Heart left ventricle (tissue), 16 donors: Measurements from ENCODE around the gene SSNA1. TPM values are rescaled to one million over a fixed set of nuclear protein-coding genes. Genes with fewer than 3 reads are reported as not detected.
A peak's percentile ranks its signal among the peaks of the same experiment; 100 is the strongest.

Experiments
- ATAC-seq, 4 donors: fragments of 200-7000 bp; cut with Tn5 transposase; one replicate each; pipeline ENCODE4 v1.9.1; 2020 to 2022; ENCODE audit warnings: moderate library complexity in 4 of 4, mild to moderate bottlenecking in 3 of 4, moderate number of reproducible peaks in 1 of 4
- DNase-seq, 5 donors: peaks; one replicate each; pipeline ENCODE4 v3.0.0-alpha.2; 2020
- H3K27ac ChIP-seq, 12 donors: fragments of 200-600 bp; sonication (generic) in 4 of 12; one replicate each; pipeline versions ENCODE4 v1.5.0 to v1.8.0; 2016 to 2022; ENCODE audit warnings: mild to moderate bottlenecking in 2 of 12
- H3K27me3 ChIP-seq, 9 donors: fragments of 200-600 bp; sonication (generic) in 2 of 9; one replicate each; pipeline versions ENCODE4 v1.5.1 to v1.8.0; 2016 to 2022; ENCODE audit warnings: mild to moderate bottlenecking in 3 of 9
- H3K36me3 ChIP-seq, 9 donors: fragments of 200-600 bp; sonication (generic) in 2 of 9; one replicate each; pipeline versions ENCODE4 v1.5.0 to v1.8.0; 2018 to 2022; ENCODE audit warnings: mild to moderate bottlenecking in 2 of 9
- H3K4me1 ChIP-seq, 12 donors: fragments of 200-600 bp; sonication (generic) in 4 of 12; one replicate each; pipeline versions ENCODE4 v1.5.0 to v1.8.0; 2016 to 2022; ENCODE audit warnings: mild to moderate bottlenecking in 3 of 12
- H3K4me3 ChIP-seq, 12 donors: fragments of 200-600 bp; sonication (generic) in 4 of 12; one replicate each; pipeline versions ENCODE4 v1.5.0 to v1.8.0; 2017 to 2022; ENCODE audit warnings: mild to moderate bottlenecking in 9 of 12, moderate library complexity in 4 of 12
- H3K9me3 ChIP-seq, 12 donors: fragments of 200-600 bp; sonication (generic) in 4 of 12; one replicate each; pipeline versions ENCODE4 v1.5.0 to v1.8.0; 2016 to 2022; ENCODE audit warnings: mild to moderate bottlenecking in 1 of 12
- CTCF ChIP-seq, 12 donors: fragments of 200-600 bp; sonication (generic) in 4 of 12; IDR thresholded peaks; one replicate each; pipeline versions ENCODE4 v1.5.0 to v1.8.0; 2018 to 2022; ENCODE audit warnings: antibody characterized with exemption in 12 of 12, mild to moderate bottlenecking in 5 of 12
- POLR2A ChIP-seq, 2 donors: fragments of 450-650 bp; IDR thresholded peaks; one replicate each; pipeline ENCODE4 v1.6.1; 2017; ENCODE audit warnings: antibody characterized with exemption in 2 of 2, mild to moderate bottlenecking in 2 of 2, moderate library complexity in 2 of 2
- WGBS, 4 donors: extraction: QIAGEN DNeasy Blood & Tissue Kit in 2 of 4; methylation state at CpG; one replicate each; pipeline versions ENCODE4 v1.1.5 to v1.1.7; 2013 to 2018; 5-methylcytosine and 5-hydroxymethylcytosine counted together
- intact Hi-C, 10 donors: fragments of 100-400 bp; cut with DNase I; formaldehyde crosslinking; loops; one replicate each; pipeline versions ENCODE4 v1.11.1 to v1.14.2; 2022
- polyA plus RNA-seq, 2 donors: library from polyadenylated mRNA; stranded (reverse); fragments of 200-250 nt; gene quantifications; one replicate each; pipeline ENCODE4 v1.2.3, GENCODE V29; 2013
- total RNA-seq, 9 donors: library from RNA; depleted of rRNA in 2 of 9; stranded (reverse); fragments of >200 nt in 2 of 9; fragmentation: NEBNext Ultra II Directional in 3 of 9; extraction: Animal tissue kit (Norgen Biotek cat#: 25700) in 3 of 9; gene quantifications; one replicate each; pipeline versions ENCODE4 v1.1.0 to v1.2.4, GENCODE V29; 2016 to 2023
- donor health status: ischemic (EF 13 %, LVEDD 7.1; RV severe dilation, severe dysfunction).
- donor health status: healthy with polysubstance abuse.
- donor health status: DM: no; HTN: yes; CAD: no.
- donor health status: DM: no; HTN: no; CAD: no.
- donor health status: ischemic (EF 25% LVEDD 6.9; RV normal size, moderate dysfunction).
- donor health status: ischemic (EF 25% LVEDD 5.7; RV mildly dilated, moderate dysfunction).
- donor health status: healthy.
- donor health status: DM: yes; HTN: yes; CAD: no.
- donor health status: ischemic (EF 35%, LVEDD 5.7; RV mildly dilated, moderate dysfunction).
- donor health status: nonischemic (EF 11% LVEDD 7.7; RV severe dilation, severe dysfunction).
- donor health status: DM: yes; HTN: yes; CAD: no.
- donor health status: PGD.
- donor health status: ischemic (EF 29% LVEDD 5.4; RV normal size, mild dysfunction).
- donor health status: nonischemic (EF 23%, LVEDD 6.1; RV moderate dilation, normal function).

Gene SSNA1
- total and polyA plus RNA-seq, 11 donors: 46.0 to 161 (median 67.7) TPM

- WGBS, 4 donors: 70 to 74% (median 72%) methylated on average over 13 to 18 of the region's 18 CpGs
- DNase-seq (peak in 1 of 5 donors; percentile 23), ATAC-seq (no peak)
- Histone ChIP-seq H3K27me3 (peaks cover 8 to 37% (median 27%) of the 10 kb centered on the region in 9 donors), H3K4me3 (no peak overlapping the region), H3K4me1 (peaks cover 0 to 29% (median 15%) of the 10 kb centered on the region in 12 donors), H3K9me3 (no peaks in the 10 kb centered on the region), H3K36me3 (no peaks in the 10 kb centered on the region), H3K27ac (no peak overlapping the region)
- TF ChIP-seq POLR2A (IDR thresholded peaks at IDR 0.05): no peak
- TF ChIP-seq CTCF (IDR thresholded peaks at IDR 0.05): no peak
- intact Hi-C loops: loop anchor here (1.0 to 10.0 kb wide), 10 partner anchors 34 to 442 kb away; partner anchors contain the start of genes ANAPC2 (in 4 of the 10) and SSNA1 (in 4 of the 10)
Observed at GRCh38 chr9:137226338-137227053, 38.0 kb downstream of the SSNA1 start.

- Histone ChIP-seq H3K27me3 (peaks cover 8 to 44% (median 32%) of the 10 kb centered on the region in 9 donors), H3K4me1 (peaks cover 0 to 24% (median 15%) of the 10 kb centered on the region in 12 donors), H3K4me3 (no peak within 1 kb of the TSS), H3K27ac (no peak within 1 kb of the TSS), H3K9me3 (no peaks in the 10 kb centered on the region), H3K36me3 (no peaks in the 10 kb centered on the region)
- WGBS, 4 donors: 3 to 48% (median 43%) methylated on average over 10 to 25 of the region's 25 CpGs
- peak; percentile 75 to 90 (median 84) for TF ChIP-seq CTCF (IDR thresholded peaks at IDR 0.05)
- TF ChIP-seq POLR2A (IDR thresholded peaks at IDR 0.05): no peak
- peak; percentile 68 to 88 (median 73) for DNase-seq
- ATAC-seq: peak in 3 of 4 donors; percentile 25 to 35 (median 32)
- intact Hi-C loops: loop anchor here (1.0 to 10.0 kb wide), 10 partner anchors 35 to 442 kb away; partner anchors contain the start of genes ANAPC2 (in 4 of the 10) and SSNA1 (in 4 of the 10)
Observed at GRCh38 chr9:137227054-137227852, 38.8 kb downstream of the SSNA1 start, which contains the start of gene RNF224. TSS of gene RNF224 (plus strand) at chr9:137227502. CDS start at chr9:137228336, 834 bp downstream.

- no peaks in the 10 kb centered on the region for H3K9me3 ChIP-seq
- H3K4me3 ChIP-seq: no peak overlapping the region
- 27 to 41% (median 38%) methylated on average over 15 to 18 of the region's 18 CpGs for WGBS, 4 donors
- no peaks in the 10 kb centered on the region for H3K36me3 ChIP-seq
- H3K27ac ChIP-seq: no peak overlapping the region
- DNase-seq (no peak), ATAC-seq (no peak)
- H3K27me3 ChIP-seq: peaks cover 8 to 45% (median 32%) of the 10 kb centered on the region in 9 donors
- H3K4me1 ChIP-seq: peaks cover 0 to 17% (median 8%) of the 10 kb centered on the region in 12 donors
- TF ChIP-seq POLR2A (IDR thresholded peaks at IDR 0.05) (no peak), CTCF (IDR thresholded peaks at IDR 0.05) (no peak)
- intact Hi-C loops: loop anchor here (1.0 to 10.0 kb wide), 10 partner anchors 36 to 443 kb away; partner anchors contain the start of genes ANAPC2 (in 4 of the 10) and SSNA1 (in 4 of the 10)
Observed at GRCh38 chr9:137227853-137228505, 39.5 kb downstream of the SSNA1 start.
